IMR-90 (cell line): ENCODE results near the gene SLC6A3.

Experiments used
- CEBPB ChIP-seq: IDR thresholded peaks from 2 replicates; pipeline ENCODE4 v1.6.1; 2012; ENCODE audit warnings: low read depth, low read length, improper control_type of control experiment
- CTCF ChIP-seq: conservative IDR thresholded peaks from 2 replicates; pipeline ENCODE4 v1.5.1; 2012; ENCODE audit warnings: mild to moderate bottlenecking, low read depth, low read length, improper control_type of control experiment
- POLR2A ChIP-seq: IDR thresholded peaks from 2 replicates; pipeline ENCODE4 v1.6.1; 2012; ENCODE audit warnings: mild to moderate bottlenecking, low read depth, low read length
- RCOR1 ChIP-seq: IDR thresholded peaks from 2 replicates; pipeline ENCODE4 v1.6.1; 2012; ENCODE audit warnings: mild to moderate bottlenecking, low read length, improper control_type of control experiment; ENCODE audit not compliant: insufficient replicate concordance
- USF2 ChIP-seq: fragments of 150-350 bp; IDR thresholded peaks from 2 replicates; pipeline ENCODE4 v1.6.1; 2017; ENCODE audit warnings: mild to moderate bottlenecking, antibody characterized with exemption, low read length, low read depth

GRCh38 chr5:1387876-1388275, 57.4 kb downstream of the SLC6A3 start:
- TF ChIP-seq CTCF (no peak), USF2 (no peak), RCOR1 (no peak), POLR2A (no peak), CEBPB (no peak)
